H54 (cell line): Measurements from ENCODE around the gene CCSER1.
"Not testable (repeated sequence)": the region's sequence is repeated elsewhere in the genome, so short reads cannot be mapped to it uniquely, and the experiment has no call there.

Experiments used
- DNase-seq: peaks from one replicate; pipeline ENCODE4 v3.0.0; 2011; ENCODE audit warnings: low spot score, mixed read lengths; ENCODE audit not compliant: insufficient read length
- FAIRE-seq: peaks from 3 replicates; lab custom pipeline; 2011; peaks lifted over from hg19 to GRCh38; lab: Jason Lieb, UNC
- POLR2A ChIP-seq: IDR thresholded peaks from 2 replicates; pipeline ENCODE4 v1.6.1; 2011; ENCODE audit warnings: low read depth, mild to moderate bottlenecking, low read length

CCSER1 gene

GRCh38 chr4:91577864-91578263 is 1450.7 kb downstream of the CCSER1 start:
- no peak for TF ChIP-seq POLR2A
- DNase-seq (no peak), FAIRE-seq (no peak)

- no peak for FAIRE-seq
- no peak for TF ChIP-seq POLR2A
- DNase-seq, result no peak
Observed at GRCh38 chr4:91590260-91590659, 1463.1 kb downstream of the CCSER1 start.

GRCh38 chr4:91592125-91592524 is 1464.9 kb downstream of the CCSER1 start:
- no peak for TF ChIP-seq POLR2A
- FAIRE-seq (no peak), DNase-seq (no peak)

GRCh38 chr4:91596718-91597117 is 1469.5 kb downstream of the CCSER1 start:
- DNase-seq, result no peak
- no peak for TF ChIP-seq POLR2A
- FAIRE-seq, result no peak

- no peak for DNase-seq
- no peak for FAIRE-seq
- TF ChIP-seq POLR2A, result no peak
Observed at GRCh38 chr4:91598696-91599095, 1471.5 kb downstream of the CCSER1 start.

GRCh38 chr4:91600301-91600700 is 1473.1 kb downstream of the CCSER1 start:
- TF ChIP-seq POLR2A, result no peak

GRCh38 chr4:91601401-91601800 is 1474.2 kb downstream of the CCSER1 start:
- DNase-seq, result no peak
- TF ChIP-seq POLR2A, result no peak
- no peak for FAIRE-seq

More at GRCh38 chr4:91600301-91600700, 1473.1 kb downstream of the CCSER1 start:
- FAIRE-seq, result no peak
- no peak for DNase-seq

GRCh38 chr4:91611782-91612181 is 1484.6 kb downstream of the CCSER1 start:
- DNase-seq, result no peak
- FAIRE-seq, result no peak
- TF ChIP-seq POLR2A, result no peak

GRCh38 chr4:91620952-91621351 is 1493.8 kb downstream of the CCSER1 start:
- DNase-seq (no peak), FAIRE-seq (no peak)
- no peak for TF ChIP-seq POLR2A

GRCh38 chr4:91621446-91621845 is 1494.3 kb downstream of the CCSER1 start:
- TF ChIP-seq POLR2A, result no peak
- FAIRE-seq (no peak), DNase-seq (no peak)

- TF ChIP-seq POLR2A, result no peak
- no peak for FAIRE-seq
- no peak for DNase-seq
Observed at GRCh38 chr4:91622925-91623602, 1495.9 kb downstream of the CCSER1 start.

GRCh38 chr4:91623603-91623967 is 1496.4 kb downstream of the CCSER1 start:
- FAIRE-seq, DNase-seq: not testable (repeated sequence)

- DNase-seq (no peak), FAIRE-seq (no peak)
- no peak for TF ChIP-seq POLR2A
Observed at GRCh38 chr4:91630054-91630453, 1502.9 kb downstream of the CCSER1 start.

- FAIRE-seq (no peak), DNase-seq (no peak)
- no peak for TF ChIP-seq POLR2A
Observed at GRCh38 chr4:91630764-91631163, 1503.6 kb downstream of the CCSER1 start.

- no peak for TF ChIP-seq POLR2A
- DNase-seq (no peak), FAIRE-seq (no peak)
Observed at GRCh38 chr4:91631335-91631734, 1504.1 kb downstream of the CCSER1 start.
